ENCODE data around the gene VSIG10. TPM values are rescaled to one million over a fixed set of nuclear protein-coding genes. Genes with fewer than 3 reads are reported as not detected.

The VSIG10 gene
- total RNA-seq, 1 donor from 2014 or later, result 22.0 TPM

DNA sequence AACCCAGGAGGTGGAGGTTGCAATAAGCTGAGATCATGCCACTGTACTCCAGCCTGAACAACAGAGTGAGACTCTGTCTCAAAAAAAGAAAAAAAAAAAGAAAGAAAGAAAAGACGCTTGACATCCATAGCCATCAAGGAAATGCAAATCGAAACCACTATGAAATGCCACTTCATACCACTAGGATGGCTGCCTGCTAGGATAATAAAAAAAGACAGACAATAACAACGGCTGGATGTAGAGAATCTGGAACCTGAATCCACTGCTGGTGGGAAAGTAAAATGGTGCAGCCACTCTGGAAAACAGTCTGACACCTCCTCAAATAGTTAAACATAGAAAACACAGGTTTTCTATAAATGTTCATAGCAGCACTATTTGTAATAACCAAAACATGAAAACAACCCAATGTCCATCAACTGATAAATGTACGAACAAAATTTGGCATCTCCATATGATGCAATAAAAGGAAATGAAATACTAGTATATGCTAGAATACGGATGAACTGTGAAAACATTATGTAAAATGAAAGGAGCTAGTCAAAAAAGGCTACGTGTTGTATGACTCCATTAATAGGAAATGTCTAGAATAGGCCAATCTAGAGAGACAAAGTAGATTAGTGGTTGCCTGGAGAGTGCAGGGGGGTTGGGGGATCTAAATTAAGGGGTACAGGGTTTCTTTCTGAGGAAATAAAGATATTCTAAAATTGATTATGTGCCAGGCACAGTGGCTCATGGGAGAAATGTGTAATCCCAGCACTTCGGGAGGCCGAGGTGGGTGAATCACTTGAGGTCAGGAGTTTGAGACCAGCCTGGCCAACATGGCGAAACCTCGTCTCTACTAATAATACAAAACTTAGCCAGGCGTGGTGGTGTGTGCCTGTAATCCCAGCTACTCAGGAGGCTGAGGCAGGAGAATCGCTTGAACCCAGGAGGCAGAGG is 52.6 kb downstream of the VSIG10 start:
- H3K36me3 ChIP-seq (ENCODE audit: control insufficient read depth, insufficient read depth, low read length), result no peaks in the 10 kb centered on the region
- no peak for DNase-seq (ENCODE audit: low read depth)

DNA sequence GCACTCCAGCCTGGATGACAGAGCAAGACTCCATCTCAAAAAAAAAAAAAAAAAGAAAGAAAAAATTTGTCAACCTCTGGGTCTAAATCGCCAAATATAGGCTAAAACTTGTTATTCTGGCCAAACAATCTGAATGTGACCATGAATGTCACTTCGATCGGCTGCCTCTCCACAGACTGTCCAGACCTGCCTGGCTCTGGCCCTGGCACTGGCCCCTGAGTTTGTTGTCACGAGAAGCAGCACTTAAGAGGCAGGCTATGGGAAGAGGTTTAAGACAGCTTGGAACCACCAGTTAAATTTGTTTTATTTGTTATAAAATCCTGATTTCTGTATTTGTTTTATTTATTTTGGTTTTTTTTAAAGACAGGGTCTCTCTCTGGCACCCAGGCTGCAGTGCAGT is 57.4 kb downstream of the VSIG10 start:
- no peaks in the 10 kb centered on the region for H3K27me3 ChIP-seq (ENCODE audit: control insufficient read depth, insufficient read depth, low read length)
- TF ChIP-seq, protein P1, sequence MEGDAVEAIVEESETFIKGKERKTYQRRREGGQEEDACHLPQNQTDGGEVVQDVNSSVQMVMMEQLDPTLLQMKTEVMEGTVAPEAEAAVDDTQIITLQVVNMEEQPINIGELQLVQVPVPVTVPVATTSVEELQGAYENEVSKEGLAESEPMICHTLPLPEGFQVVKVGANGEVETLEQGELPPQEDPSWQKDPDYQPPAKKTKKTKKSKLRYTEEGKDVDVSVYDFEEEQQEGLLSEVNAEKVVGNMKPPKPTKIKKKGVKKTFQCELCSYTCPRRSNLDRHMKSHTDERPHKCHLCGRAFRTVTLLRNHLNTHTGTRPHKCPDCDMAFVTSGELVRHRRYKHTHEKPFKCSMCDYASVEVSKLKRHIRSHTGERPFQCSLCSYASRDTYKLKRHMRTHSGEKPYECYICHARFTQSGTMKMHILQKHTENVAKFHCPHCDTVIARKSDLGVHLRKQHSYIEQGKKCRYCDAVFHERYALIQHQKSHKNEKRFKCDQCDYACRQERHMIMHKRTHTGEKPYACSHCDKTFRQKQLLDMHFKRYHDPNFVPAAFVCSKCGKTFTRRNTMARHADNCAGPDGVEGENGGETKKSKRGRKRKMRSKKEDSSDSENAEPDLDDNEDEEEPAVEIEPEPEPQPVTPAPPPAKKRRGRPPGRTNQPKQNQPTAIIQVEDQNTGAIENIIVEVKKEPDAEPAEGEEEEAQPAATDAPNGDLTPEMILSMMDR (IDR thresholded peaks at IDR 0.05; ENCODE audit: insufficient read depth, low read length, poor library complexity, severe bottlenecking), result no peak
- no peak overlapping the region for H3K4me3 ChIP-seq (ENCODE audit: low read depth, low read length)
- DNase-seq (ENCODE audit: low read depth), result no peak
- H3K36me3 ChIP-seq (ENCODE audit: control insufficient read depth, insufficient read depth, low read length), result peaks cover 4% of the 10 kb centered on the region

More for the DNA sequence above, 52.6 kb downstream of the VSIG10 start:
- TF ChIP-seq, protein P1 (IDR thresholded peaks at IDR 0.05; ENCODE audit: insufficient read depth, low read length, poor library complexity, severe bottlenecking), result no peak
- Histone ChIP-seq H3K27me3 (ENCODE audit: control insufficient read depth, insufficient read depth, low read length) (no peaks in the 10 kb centered on the region), H3K4me3 (ENCODE audit: low read depth, low read length) (no peak overlapping the region)

DNA sequence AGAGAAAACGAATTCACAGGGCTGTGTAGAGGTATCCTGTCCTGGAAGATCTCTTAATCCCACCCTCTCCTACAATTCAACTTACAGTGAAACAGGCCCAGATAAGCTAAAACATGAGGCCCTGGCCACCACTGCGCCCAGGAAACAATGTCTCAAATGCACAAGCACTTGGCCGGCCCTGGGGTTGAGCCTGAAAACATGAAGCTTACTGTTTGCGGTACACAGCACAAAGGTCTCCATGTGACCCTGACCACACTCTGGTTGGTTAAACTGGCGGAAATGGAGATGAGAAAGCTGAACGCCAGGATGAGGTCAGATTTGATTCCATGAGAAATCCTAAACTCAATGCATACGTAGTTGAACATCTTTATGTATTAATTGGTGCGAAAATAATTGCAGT is 59.2 kb downstream of the VSIG10 start:
- Histone ChIP-seq H3K27me3 (ENCODE audit: control insufficient read depth, insufficient read depth, low read length) (no peaks in the 10 kb centered on the region), H3K36me3 (ENCODE audit: control insufficient read depth, insufficient read depth, low read length) (peaks cover 6% of the 10 kb centered on the region), H3K4me3 (ENCODE audit: low read depth, low read length) (no peak overlapping the region)
- no peak for DNase-seq (ENCODE audit: low read depth)
- TF ChIP-seq, protein P1 (IDR thresholded peaks at IDR 0.05; ENCODE audit: insufficient read depth, low read length, poor library complexity, severe bottlenecking), result no peak

DNA sequence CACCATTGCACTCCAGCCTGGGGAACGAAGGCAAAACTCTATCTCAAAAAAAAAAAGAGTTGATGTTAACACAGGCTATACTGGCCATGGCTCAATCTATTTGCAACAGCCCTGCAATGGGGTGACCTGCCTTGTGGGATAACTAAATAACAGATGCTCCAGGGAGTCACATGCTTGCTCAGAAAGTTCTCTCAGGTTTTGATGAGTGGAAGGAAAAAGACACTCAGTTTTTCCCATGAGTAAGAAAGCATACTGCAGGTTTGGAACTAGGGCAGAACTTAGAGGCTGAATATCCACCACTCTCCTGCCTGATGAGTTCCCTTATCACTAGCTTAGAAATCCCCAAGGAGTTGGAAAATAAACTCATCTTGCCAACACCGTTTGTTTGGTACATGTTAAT is 59.7 kb downstream of the VSIG10 start:
- H3K4me3 ChIP-seq (ENCODE audit: low read depth, low read length), result no peak overlapping the region
- H3K27me3 ChIP-seq (ENCODE audit: control insufficient read depth, insufficient read depth, low read length), result no peaks in the 10 kb centered on the region
- H3K36me3 ChIP-seq (ENCODE audit: control insufficient read depth, insufficient read depth, low read length), result peaks cover 6% of the 10 kb centered on the region
- TF ChIP-seq, protein P1 (IDR thresholded peaks at IDR 0.05; ENCODE audit: insufficient read depth, low read length, poor library complexity, severe bottlenecking), result no peak
- DNase-seq (ENCODE audit: low read depth), result no peak

DNA sequence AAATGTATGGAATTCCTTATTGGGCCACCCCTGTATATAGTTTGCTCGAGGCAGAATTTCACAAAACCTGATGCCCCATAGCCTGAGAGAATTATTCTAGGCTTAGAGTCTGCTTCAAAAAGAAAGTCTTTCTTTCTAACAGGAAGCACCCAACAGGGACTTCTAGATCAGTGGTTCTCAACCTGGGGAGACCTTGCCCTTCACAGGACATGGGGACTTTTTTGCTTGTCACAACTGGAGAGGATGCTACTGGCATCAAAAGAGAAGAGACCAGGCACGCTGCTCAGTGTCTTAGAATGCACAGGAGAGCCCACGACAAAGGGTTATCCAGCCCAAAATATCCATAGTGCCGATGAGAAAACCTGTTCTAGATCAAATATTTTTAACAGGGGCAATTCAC is 61.7 kb downstream of the VSIG10 start:
- Histone ChIP-seq H3K4me3 (ENCODE audit: low read depth, low read length) (no peak overlapping the region), H3K27me3 (ENCODE audit: control insufficient read depth, insufficient read depth, low read length) (no peaks in the 10 kb centered on the region), H3K36me3 (ENCODE audit: control insufficient read depth, insufficient read depth, low read length) (peaks cover 6% of the 10 kb centered on the region)
- TF ChIP-seq, protein P1 (IDR thresholded peaks at IDR 0.05; ENCODE audit: insufficient read depth, low read length, poor library complexity, severe bottlenecking), result no peak
- no peak for DNase-seq (ENCODE audit: low read depth)

Measured in kidney epithelial cell (primary cell).